ENCODE data around the gene DACT1. TPM values are rescaled to one million over a fixed set of nuclear protein-coding genes. Genes with fewer than 3 reads are reported as not detected.

The DACT1 gene
- total and polyA plus RNA-seq, 4 donors = 0.32 to 3.8 (median 1.6) TPM

DNA sequence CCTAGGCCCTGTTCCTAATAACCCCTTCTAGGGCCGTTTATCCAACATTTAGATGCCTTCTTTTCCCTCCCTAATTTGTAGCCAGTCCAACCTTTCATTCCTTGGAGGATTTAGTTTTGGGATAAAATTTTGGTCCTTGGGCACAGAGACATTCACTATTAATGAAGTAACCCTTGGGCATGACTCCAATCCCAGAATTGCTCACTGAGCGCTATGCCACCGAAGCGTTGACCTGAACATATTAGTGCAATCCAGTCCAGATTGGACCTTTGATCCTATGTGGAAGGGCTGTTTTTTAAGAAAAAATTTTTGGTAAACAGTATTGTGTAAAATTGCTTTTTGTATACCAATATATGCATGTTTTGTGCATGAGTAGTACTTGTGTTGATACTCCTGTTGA lies 10.0 kb downstream of the DACT1 start:
- WGBS = 63% methylated on average over 4 of the region's 4 CpGs
- H3K9ac ChIP-seq (ENCODE audit: low read depth in 1 of 2, low read length in 2 of 2) = no peak overlapping the region
- H3K4me3 ChIP-seq (ENCODE audit: low read depth in 1 of 3, low read length in 3 of 3) = no peak overlapping the region
- DNase-seq (ENCODE audit: low spot score) = no peak
- no peaks in the 10 kb centered on the region for H3K4me1 ChIP-seq (ENCODE audit: control insufficient read depth in 4 of 4, insufficient read depth in 4 of 4, low read length in 3 of 4)
- H3K36me3 ChIP-seq (ENCODE audit: control insufficient read depth in 4 of 4, insufficient read depth in 3 of 4, low read depth in 1 of 4, low read length in 3 of 4) = peaks cover 0 to 2% (median 0%) of the 10 kb centered on the region in 4 donors
- H3K9me3 ChIP-seq (ENCODE audit: control insufficient read depth in 4 of 4, low read length in 3 of 4) = peaks cover 0 to 1% (median 0%) of the 10 kb centered on the region in 4 donors
- no peak for TF ChIP-seq ATF3 (IDR thresholded peaks at IDR 0.05)
- TF ChIP-seq RAD21 (IDR thresholded peaks at IDR 0.05) = peak in 1 of 2 donors; percentile 3
- TF ChIP-seq HNF4A (conservative IDR thresholded peaks at IDR 0.05) = peak in 1 of 2 donors; percentile 46
- H3K27me3 ChIP-seq (ENCODE audit: control insufficient read depth in 4 of 4, insufficient read depth in 4 of 4, low read length in 3 of 4) = no peaks in the 10 kb centered on the region
- no peak overlapping the region for H3K27ac ChIP-seq (ENCODE audit: low read depth in 1 of 2, low read length in 2 of 2)

- Histone ChIP-seq H3K4me1 (ENCODE audit: control insufficient read depth in 4 of 4, insufficient read depth in 4 of 4, low read length in 3 of 4) (no peaks in the 10 kb centered on the region), H3K27ac (ENCODE audit: low read depth in 1 of 2, low read length in 2 of 2) (no peak overlapping the region), H3K36me3 (ENCODE audit: control insufficient read depth in 4 of 4, insufficient read depth in 3 of 4, low read depth in 1 of 4, low read length in 3 of 4) (peaks cover 0 to 1% (median 0%) of the 10 kb centered on the region in 4 donors), H3K9me3 (ENCODE audit: control insufficient read depth in 4 of 4, low read length in 3 of 4) (peaks cover 0 to 1% (median 0%) of the 10 kb centered on the region in 4 donors), H3K9ac (ENCODE audit: low read depth in 1 of 2, low read length in 2 of 2) (no peak overlapping the region), H3K27me3 (ENCODE audit: control insufficient read depth in 4 of 4, insufficient read depth in 4 of 4, low read length in 3 of 4) (no peaks in the 10 kb centered on the region), H3K4me3 (ENCODE audit: low read depth in 1 of 3, low read length in 3 of 3) (no peak overlapping the region)
- TF ChIP-seq GABPA (IDR thresholded peaks at IDR 0.05 in 1 of 2, conservative IDR thresholded peaks at IDR 0.05 in 1 of 2) (no peak), FOXA2 (IDR thresholded peaks at IDR 0.05) (no peak), NR2F2 (IDR thresholded peaks at IDR 0.05) (no peak), EGR1 (IDR thresholded peaks at IDR 0.05; ENCODE audit: low read depth in 2 of 2) (no peak), HNF4G (IDR thresholded peaks at IDR 0.05) (no peak), FOXA1 (IDR thresholded peaks at IDR 0.05) (no peak), YY1 (IDR thresholded peaks at IDR 0.05) (no peak)
- TF ChIP-seq, protein P1, sequence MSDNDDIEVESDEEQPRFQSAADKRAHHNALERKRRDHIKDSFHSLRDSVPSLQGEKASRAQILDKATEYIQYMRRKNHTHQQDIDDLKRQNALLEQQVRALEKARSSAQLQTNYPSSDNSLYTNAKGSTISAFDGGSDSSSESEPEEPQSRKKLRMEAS (IDR thresholded peaks at IDR 0.05) = no peak
- no peak for DNase-seq (ENCODE audit: low spot score)
- 78% methylated on average over 2 of the region's 2 CpGs for WGBS
Measured at GRCh38 chr14:58650857-58651256, 13.1 kb downstream of the DACT1 start.

DNA sequence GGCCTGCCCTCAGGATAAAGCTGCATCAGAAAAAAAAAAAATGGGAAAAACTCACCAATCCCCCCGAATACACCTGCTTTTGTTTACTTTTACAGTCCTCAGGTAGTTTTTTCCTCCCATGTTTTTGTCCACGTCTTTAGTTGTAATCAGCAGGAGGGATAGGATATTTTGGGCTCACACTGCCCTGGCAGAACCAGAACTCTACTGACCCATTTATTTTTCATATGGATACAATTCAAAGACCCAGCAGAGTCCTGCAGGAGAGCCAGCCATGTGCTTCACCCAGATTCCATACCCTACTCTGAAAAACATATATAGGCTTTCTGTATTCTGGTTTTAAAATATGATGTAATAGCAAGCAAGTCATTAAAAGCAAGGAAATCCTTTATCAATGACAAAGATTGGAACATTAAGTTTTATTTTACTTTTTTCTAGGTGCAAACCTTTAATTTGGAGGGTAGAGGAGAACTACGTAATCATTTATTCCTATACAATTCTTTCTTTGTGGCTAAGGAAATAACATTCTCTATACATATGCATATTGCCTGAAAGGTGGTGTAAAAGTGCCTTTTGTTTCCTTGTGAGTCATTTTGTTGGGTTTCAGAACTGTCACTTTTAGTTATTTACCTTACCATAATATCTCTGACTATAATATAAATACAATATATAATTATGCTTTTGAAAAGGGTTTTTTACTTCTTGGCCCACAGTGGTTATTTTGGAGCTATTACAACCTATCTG lies 19.1 kb downstream of the DACT1 start:
- 69% methylated on average over 3 of the region's 3 CpGs for WGBS
- no peak overlapping the region for H3K4me3 ChIP-seq (ENCODE audit: low read depth in 1 of 3, low read length in 3 of 3)
- H3K27ac ChIP-seq (ENCODE audit: low read depth in 1 of 2, low read length in 2 of 2) = no peak overlapping the region
- H3K4me1 ChIP-seq (ENCODE audit: control insufficient read depth in 4 of 4, insufficient read depth in 4 of 4, low read length in 3 of 4) = no peaks in the 10 kb centered on the region
- H3K9ac ChIP-seq (ENCODE audit: low read depth in 1 of 2, low read length in 2 of 2) = no peak overlapping the region
- DNase-seq (ENCODE audit: low spot score) = no peak
- TF ChIP-seq GABPA (IDR thresholded peaks at IDR 0.05 in 1 of 2, conservative IDR thresholded peaks at IDR 0.05 in 1 of 2) (no peak), NR2F2 (IDR thresholded peaks at IDR 0.05) (no peak), FOXA1 (IDR thresholded peaks at IDR 0.05) (no peak), SP1 (IDR thresholded peaks at IDR 0.05) (no peak), FOXA2 (IDR thresholded peaks at IDR 0.05) (no peak), ATF3 (IDR thresholded peaks at IDR 0.05) (no peak), JUND (IDR thresholded peaks at IDR 0.05) (no peak), YY1 (IDR thresholded peaks at IDR 0.05) (no peak), TAF1 (conservative IDR thresholded peaks at IDR 0.05) (no peak), HNF4A (conservative IDR thresholded peaks at IDR 0.05) (no peak), RXRA (IDR thresholded peaks at IDR 0.05) (no peak), RAD21 (IDR thresholded peaks at IDR 0.05) (no peak), REST (IDR thresholded peaks at IDR 0.05) (no peak)
- TF ChIP-seq, protein P2, sequence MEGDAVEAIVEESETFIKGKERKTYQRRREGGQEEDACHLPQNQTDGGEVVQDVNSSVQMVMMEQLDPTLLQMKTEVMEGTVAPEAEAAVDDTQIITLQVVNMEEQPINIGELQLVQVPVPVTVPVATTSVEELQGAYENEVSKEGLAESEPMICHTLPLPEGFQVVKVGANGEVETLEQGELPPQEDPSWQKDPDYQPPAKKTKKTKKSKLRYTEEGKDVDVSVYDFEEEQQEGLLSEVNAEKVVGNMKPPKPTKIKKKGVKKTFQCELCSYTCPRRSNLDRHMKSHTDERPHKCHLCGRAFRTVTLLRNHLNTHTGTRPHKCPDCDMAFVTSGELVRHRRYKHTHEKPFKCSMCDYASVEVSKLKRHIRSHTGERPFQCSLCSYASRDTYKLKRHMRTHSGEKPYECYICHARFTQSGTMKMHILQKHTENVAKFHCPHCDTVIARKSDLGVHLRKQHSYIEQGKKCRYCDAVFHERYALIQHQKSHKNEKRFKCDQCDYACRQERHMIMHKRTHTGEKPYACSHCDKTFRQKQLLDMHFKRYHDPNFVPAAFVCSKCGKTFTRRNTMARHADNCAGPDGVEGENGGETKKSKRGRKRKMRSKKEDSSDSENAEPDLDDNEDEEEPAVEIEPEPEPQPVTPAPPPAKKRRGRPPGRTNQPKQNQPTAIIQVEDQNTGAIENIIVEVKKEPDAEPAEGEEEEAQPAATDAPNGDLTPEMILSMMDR (IDR thresholded peaks at IDR 0.05; ENCODE audit: low read depth, low read length, missing input control) = no peak
- TF ChIP-seq, protein P1 (IDR thresholded peaks at IDR 0.05) = no peak
- TF ChIP-seq, protein P3, sequence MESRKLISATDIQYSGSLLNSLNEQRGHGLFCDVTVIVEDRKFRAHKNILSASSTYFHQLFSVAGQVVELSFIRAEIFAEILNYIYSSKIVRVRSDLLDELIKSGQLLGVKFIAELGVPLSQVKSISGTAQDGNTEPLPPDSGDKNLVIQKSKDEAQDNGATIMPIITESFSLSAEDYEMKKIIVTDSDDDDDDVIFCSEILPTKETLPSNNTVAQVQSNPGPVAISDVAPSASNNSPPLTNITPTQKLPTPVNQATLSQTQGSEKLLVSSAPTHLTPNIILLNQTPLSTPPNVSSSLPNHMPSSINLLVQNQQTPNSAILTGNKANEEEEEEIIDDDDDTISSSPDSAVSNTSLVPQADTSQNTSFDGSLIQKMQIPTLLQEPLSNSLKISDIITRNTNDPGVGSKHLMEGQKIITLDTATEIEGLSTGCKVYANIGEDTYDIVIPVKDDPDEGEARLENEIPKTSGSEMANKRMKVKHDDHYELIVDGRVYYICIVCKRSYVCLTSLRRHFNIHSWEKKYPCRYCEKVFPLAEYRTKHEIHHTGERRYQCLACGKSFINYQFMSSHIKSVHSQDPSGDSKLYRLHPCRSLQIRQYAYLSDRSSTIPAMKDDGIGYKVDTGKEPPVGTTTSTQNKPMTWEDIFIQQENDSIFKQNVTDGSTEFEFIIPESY (IDR thresholded peaks at IDR 0.05) = no peak
- H3K36me3 ChIP-seq (ENCODE audit: control insufficient read depth in 4 of 4, insufficient read depth in 3 of 4, low read depth in 1 of 4, low read length in 3 of 4) = no peaks in the 10 kb centered on the region
- peaks cover 0 to 1% (median 0%) of the 10 kb centered on the region in 4 donors for H3K9me3 ChIP-seq (ENCODE audit: control insufficient read depth in 4 of 4, low read length in 3 of 4)
- H3K27me3 ChIP-seq (ENCODE audit: control insufficient read depth in 4 of 4, insufficient read depth in 4 of 4, low read length in 3 of 4) = no peaks in the 10 kb centered on the region
